HG03469 (cell line): Measurements from ENCODE around the gene CEP120.
"Not testable (repeated sequence)": the region's sequence is repeated elsewhere in the genome, so short reads cannot be mapped to it uniquely, and the experiment has no call there.

Experiments used
- ATAC-seq: cut with Tn5 transposase; IDR thresholded peaks from one replicate; pipeline ENCODE4 v1.9.1; 2021; ENCODE audit warnings: mild to moderate bottlenecking, moderate library complexity, moderate number of reproducible peaks; ENCODE audit not compliant: unreplicated experiment

Gene CEP120

GRCh38 chr5:123391009-123391408, 32.2 kb downstream of the CEP120 start:
- ATAC-seq = no peak

DNA sequence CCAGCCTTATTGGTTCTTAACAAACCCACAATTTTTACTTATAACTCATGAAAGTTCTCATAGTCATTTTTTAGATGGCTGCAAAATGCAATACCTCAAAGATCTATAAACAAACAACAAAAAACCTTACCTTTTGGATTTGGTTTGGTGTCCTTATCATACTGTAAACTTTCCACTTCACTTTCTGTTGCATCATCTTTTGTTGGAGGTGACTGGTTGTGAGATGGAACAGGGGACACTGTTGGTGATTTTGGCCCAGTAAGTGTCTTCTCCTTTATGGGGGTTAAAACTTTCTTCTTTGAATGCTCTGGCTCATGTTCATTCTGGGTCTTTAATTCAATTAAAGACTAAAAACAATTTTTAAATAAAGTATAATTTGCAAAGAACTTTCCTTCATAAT, 33.4 kb downstream of the CEP120 start:
- no peak for ATAC-seq

DNA sequence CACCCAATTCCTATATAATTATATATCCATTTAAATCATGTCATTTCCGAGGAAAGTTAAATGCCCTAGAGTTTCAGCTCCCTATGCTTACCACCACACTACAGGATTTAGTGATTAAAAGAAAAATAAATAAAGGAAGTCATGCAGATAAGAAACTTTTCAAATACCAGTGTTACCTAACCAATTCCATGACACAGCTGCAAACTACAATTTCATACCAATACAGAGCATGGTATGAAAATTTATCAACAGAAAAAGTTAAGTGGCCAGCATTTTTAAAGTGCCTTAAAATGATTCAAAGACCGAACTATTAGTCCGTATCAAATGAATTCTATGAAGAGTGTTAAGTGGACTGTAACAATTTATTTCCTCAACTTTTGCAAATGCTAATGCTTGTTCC, 35.9 kb downstream of the CEP120 start:
- no peak for ATAC-seq

DNA sequence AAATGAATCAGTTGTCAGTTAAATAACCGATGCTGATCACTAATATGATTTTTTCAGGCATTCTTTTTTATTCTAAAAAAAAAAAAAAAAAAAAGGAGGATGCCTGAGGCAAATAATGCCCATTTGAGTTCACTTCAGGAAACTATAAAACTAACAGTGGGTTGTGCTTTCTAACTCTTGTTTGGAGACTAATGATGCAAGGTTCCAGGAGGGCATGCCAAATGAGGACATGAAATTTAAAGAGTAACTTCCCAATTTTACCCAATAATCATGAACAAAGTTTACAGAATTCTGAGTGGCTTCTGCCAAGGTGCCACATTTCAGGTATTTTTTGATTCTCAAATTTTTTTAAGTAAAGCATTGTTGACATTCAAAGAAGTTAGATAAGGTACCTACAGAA, 41.0 kb downstream of the CEP120 start:
- no peak for ATAC-seq

DNA sequence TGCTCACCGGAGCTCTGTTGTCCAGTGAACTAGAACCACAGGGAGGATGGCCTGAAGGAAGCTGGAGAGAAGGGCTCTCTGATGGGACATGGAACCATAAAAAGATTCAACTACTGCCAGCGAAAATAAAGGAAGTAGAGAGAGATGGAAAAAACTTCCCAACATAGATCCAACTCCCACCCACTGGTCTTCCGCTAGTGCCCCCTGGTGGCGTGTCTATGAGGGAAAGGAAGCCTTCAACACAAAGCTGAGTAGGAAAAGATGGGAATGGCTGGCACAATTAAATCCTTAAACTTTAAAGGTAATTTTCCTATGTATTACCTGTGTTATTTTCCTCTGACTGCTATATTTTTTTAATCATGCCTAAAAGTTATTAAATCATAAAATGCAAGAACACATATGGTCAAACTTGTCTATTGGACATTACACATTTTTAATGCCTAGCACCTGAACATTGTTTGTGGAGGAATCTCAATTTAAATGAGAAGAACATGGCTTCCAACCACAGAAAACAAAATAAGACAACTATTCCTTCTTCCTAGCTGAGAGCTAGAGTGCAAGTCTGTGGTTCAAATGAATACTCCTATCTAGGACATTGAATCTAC, 51.5 kb downstream of the CEP120 start:
- ATAC-seq = no peak

GRCh38 chr5:123369371-123369968, 53.7 kb downstream of the CEP120 start:
- ATAC-seq = no peak

GRCh38 chr5:123367739-123368138, 55.5 kb downstream of the CEP120 start:
- ATAC-seq = no peak

DNA sequence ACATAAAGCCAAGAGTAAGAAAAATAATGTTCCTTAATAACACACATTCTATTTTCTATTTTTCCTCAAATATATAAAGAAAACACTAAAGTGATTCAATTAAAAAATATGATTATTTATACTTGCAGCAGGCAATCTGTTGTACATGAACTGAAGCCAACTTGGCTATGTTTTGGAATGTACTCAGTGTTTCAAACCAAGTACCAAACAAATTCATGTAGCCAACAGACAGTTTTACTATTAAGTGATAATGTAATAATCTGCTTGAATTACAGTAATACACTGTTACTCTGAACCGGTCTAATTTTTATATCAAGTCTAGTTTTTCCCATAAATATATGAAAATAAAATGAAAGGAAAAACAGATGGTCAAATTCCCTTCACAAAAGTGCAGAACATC, 58.0 kb downstream of the CEP120 start:
- no peak for ATAC-seq

DNA sequence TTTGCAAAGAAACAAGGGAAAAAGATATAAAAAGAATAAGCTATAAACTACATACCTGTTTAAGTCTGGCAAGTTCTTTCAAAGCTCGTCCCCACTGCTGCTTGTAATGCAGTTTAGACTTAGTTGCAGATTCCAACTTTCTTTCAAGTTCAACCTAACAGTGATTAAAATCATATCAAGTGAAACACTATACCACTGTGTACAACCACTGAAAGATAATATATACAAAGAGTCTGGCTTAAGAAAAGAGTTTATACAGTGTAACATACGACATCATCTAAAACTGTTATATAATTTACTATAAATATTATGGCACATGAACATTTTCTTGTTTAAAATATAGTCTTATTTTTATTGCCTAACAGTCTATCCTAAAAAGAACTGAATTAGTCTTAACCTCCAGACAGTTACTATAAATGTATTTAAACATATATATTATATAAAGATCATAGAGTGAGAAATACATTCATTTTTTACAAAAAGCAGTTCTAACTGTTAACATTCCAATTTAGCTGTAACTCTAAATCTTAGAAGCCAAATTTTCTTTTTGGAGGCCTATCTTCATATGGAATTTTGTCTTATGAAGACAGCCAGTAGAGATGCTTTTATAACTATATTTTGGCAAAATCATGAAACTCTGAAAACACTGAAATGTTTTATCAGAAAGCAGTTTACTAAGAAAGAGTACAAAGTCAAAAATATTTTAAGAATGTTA, 58.6 kb downstream of the CEP120 start:
- ATAC-seq = no peak

GRCh38 chr5:123360910-123361309, 62.3 kb downstream of the CEP120 start:
- ATAC-seq = no peak

DNA sequence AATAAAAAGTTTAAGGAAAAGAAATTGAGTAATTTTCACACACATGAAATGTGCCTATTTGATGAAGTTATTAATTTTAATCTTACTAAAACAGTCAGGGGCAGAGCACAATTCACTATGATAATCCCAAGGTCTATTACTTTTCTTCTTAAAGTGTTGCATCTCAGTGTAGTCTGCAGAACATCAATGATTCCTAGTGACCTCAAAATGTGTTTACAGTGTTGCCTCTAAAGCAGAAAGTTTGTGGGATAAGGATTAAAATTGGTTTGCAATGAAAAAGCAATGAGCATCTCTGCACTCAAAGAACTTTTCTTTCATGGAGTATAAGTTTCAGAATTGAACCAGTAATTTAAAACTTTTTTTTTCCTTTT, 63.0 kb downstream of the CEP120 start:
- no peak for ATAC-seq

GRCh38 chr5:123359454-123360200, 63.6 kb downstream of the CEP120 start:
- no peak for ATAC-seq

DNA sequence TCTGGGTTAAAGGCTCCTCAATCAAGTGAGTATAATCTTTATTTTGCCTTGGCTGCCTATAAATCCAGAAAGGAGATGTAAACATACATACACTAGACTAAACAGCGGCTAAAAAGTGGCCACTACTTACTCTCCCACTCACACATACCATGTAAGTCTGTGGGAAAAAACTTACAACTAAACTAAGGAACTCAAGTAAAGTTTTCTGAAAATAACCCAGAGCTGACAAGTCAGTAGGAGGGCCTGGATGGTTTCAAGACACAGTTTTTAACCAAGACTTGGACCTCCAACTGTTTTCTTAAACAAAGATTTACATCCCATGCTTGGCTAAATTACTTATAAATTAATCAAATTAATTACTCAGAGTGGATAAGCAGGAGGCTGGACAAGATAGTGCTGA, 64.5 kb downstream of the CEP120 start:
- no peak for ATAC-seq

DNA sequence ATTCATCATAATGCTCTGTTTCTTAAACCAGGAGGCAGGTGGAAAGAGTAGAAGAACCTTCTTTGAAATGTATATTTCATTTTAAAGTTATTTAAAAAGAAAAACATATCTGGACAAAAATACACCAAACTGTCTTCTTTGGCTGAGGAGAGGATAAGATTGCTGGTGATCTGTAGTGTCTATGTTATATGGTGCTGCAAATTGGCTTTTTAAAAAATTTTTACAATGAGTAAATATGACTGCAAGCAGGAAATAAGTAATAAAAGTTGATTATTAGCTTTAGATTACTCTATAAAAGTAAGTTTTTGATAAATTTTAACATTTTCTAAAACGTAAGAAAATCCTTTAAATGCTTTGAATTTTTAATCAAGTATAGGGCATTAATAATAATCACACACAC, 64.9 kb downstream of the CEP120 start:
- no peak for ATAC-seq

GRCh38 chr5:123351820-123352219, 71.4 kb downstream of the CEP120 start:
- no peak for ATAC-seq

DNA sequence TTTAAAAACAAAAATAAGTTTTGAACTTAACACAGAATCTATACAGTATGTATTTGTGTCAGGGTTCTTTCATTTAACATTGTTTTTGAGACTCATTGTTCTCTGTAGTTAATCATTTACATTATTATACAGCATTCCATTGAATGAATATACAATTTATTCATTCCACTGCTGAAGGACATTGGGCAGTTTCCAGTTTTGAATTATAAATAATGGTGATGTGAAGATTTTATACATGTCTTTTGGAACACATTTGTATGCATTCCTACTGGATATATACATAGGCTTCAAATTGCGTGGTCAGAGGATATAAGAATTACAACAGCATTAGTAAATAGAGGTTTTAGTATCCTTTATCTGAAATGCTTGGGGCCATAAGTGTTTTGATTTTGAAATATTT, 72.0 kb downstream of the CEP120 start:
- no peak for ATAC-seq

- no peak for ATAC-seq
Observed at GRCh38 chr5:123350742-123351141, 72.5 kb downstream of the CEP120 start.

GRCh38 chr5:123344816-123345426, 78.3 kb downstream of the CEP120 start:
- ATAC-seq = no peak

- ATAC-seq = no peak
Observed at GRCh38 chr5:123340928-123341327, 82.3 kb downstream of the CEP120 start.

DNA sequence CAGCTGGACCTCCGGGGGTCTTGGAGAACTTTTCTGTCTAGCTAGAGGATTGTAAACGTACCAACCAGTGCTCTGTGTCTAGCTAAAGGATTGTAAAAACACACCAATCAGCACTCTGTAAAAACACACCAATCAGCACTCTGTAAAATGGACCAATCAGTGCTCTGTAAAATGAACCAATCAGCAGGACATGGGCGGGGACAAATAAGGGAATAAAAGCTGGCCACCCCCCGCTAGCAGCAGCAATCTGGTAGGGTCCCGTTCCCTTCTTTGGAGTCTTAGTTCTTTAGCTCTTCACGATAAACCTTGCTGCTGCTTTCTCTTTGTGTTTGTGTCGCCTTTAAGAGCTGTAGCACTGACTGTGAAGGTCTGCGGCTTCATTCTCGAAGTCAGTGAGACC, 114.8 kb downstream of the CEP120 start:
- not testable (repeated sequence) for ATAC-seq

DNA sequence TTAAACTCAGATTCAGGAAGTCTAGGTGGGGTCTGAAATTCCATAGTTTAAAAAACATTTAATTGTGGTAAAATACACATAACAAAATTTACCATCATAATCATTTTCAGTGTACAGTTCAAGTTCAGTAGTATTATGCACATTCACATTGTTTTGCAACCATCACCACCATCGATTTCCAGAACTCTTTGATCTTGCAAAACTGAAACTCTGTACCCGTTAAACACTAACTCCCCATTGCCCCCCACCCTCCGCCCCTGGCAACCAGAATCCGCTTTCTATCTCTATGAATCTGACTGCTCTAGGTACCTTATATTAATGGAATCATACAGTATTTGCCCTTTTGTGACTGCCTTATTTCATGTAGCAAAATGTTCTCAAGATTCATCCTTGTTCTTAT, 117.5 kb downstream of the CEP120 start:
- ATAC-seq = no peak
